Uterus (tissue), 4 donors: Measurements from ENCODE around the gene SPON2. TPM values are rescaled to one million over a fixed set of nuclear protein-coding genes. Genes with fewer than 3 reads are reported as not detected.

ENCODE experiments used
- DNase-seq, 2 donors: peaks; one replicate each; pipeline ENCODE4 v3.0.0-alpha.2; 2019 to 2020
- H3K27ac ChIP-seq, 2 donors: fragments of 200-600 bp; sonication (generic); 1 replicate in 1 of 2; 2 replicates in 1 of 2; pipeline ENCODE4 v1.5.1; 2016 to 2018
- H3K27me3 ChIP-seq, 2 donors: fragments of 200-600 bp; sonication (generic); one replicate each; pipeline ENCODE4 v1.5.1; 2018 to 2019; ENCODE audit warnings: control low read depth in 1 of 2
- H3K36me3 ChIP-seq, 2 donors: fragments of 200-600 bp; sonication (generic); one replicate each; pipeline ENCODE4 v1.5.1; 2019; ENCODE audit warnings: control low read depth in 1 of 2
- H3K4me1 ChIP-seq, 2 donors: fragments of 200-600 bp; sonication (generic); one replicate each; pipeline ENCODE4 v1.5.1; 2018 to 2019; ENCODE audit warnings: control low read depth in 1 of 2
- H3K4me3 ChIP-seq, 2 donors: fragments of 200-600 bp; sonication (generic); 1 replicate in 1 of 2; 2 replicates in 1 of 2; pipeline ENCODE4 v1.5.1; 2018 to 2019; ENCODE audit warnings: mild to moderate bottlenecking in 1 of 2
- H3K9me3 ChIP-seq, 2 donors: fragments of 200-600 bp; sonication (generic); one replicate each; pipeline ENCODE4 v1.5.1; 2019; ENCODE audit warnings: control low read depth in 1 of 2
- CTCF ChIP-seq, 4 experiments: fragments of 200-600 bp in 2 of 4; fragments of 450-650 bp in 2 of 4; sonication (generic) in 2 of 4; IDR thresholded peaks; one replicate each; pipeline ENCODE4 v1.5.1; 2016 to 2019; ENCODE audit warnings: antibody characterized with exemption in 4 of 4, mild to moderate bottlenecking in 2 of 4, moderate library complexity in 1 of 4
- POLR2A ChIP-seq, 2 donors: fragments of 450-650 bp; IDR thresholded peaks; one replicate each; pipeline ENCODE4 v1.6.1; 2016; ENCODE audit warnings: antibody characterized with exemption in 2 of 2, mild to moderate bottlenecking in 1 of 2, moderate library complexity in 1 of 2
- intact Hi-C: fragments of 100-400 bp; cut with DNase I; formaldehyde crosslinking; loops from one replicate; pipeline ENCODE4 v1.15.1; 2023; ENCODE audit warnings: low total_unique reads
- total RNA-seq, 4 donors: library from RNA; depleted of rRNA in 3 of 4; stranded (reverse); fragments of >200 nt in 3 of 4; gene quantifications; one replicate each; pipeline versions ENCODE4 v1.1.0 to v1.2.4, GENCODE V29; 2014 to 2023
- donor health status: DM: yes; HTN: yes; CAD: no.

SPON2 gene
- total RNA-seq, 4 donors from 2014 or later = 60.6 to 262 (median 115) TPM

GRCh38 chr4:1206299-1207156 lies 34.1 kb upstream of the SPON2 start:
- Histone ChIP-seq H3K4me1 (peaks cover 22 to 45% of the 10 kb centered on the region in 2 donors), H3K9me3 (no peaks in the 10 kb centered on the region), H3K4me3 (no peak overlapping the region), H3K27me3 (no peaks in the 10 kb centered on the region), H3K36me3 (no peaks in the 10 kb centered on the region), H3K27ac (peak overlapping the region; percentile 88 to 93)
- peak; percentile 18 to 25 for DNase-seq
- intact Hi-C loops = no loop called here
- TF ChIP-seq POLR2A (IDR thresholded peaks at IDR 0.05) = no peak
- no peak for TF ChIP-seq CTCF (IDR thresholded peaks at IDR 0.05)

GRCh38 chr4:1205586-1206298 lies 33.4 kb upstream of the SPON2 start:
- Histone ChIP-seq H3K36me3 (no peaks in the 10 kb centered on the region), H3K9me3 (no peaks in the 10 kb centered on the region), H3K4me1 (peaks cover 19 to 48% of the 10 kb centered on the region in 2 donors), H3K4me3 (no peak overlapping the region), H3K27me3 (no peaks in the 10 kb centered on the region), H3K27ac (peak overlapping the region; percentile 88 to 93)
- DNase-seq = peak; percentile 18 to 22
- intact Hi-C loops = no loop called here
- TF ChIP-seq CTCF (IDR thresholded peaks at IDR 0.05) (no peak), POLR2A (IDR thresholded peaks at IDR 0.05) (no peak)

GRCh38 chr4:1204828-1205585 lies 32.6 kb upstream of the SPON2 start:
- peaks cover 15 to 48% of the 10 kb centered on the region in 2 donors for H3K4me1 ChIP-seq
- no peaks in the 10 kb centered on the region for H3K9me3 ChIP-seq
- H3K36me3 ChIP-seq = no peaks in the 10 kb centered on the region
- peak overlapping the region; percentile 88 to 93 for H3K27ac ChIP-seq
- no peaks in the 10 kb centered on the region for H3K27me3 ChIP-seq
- peak; percentile 23 for DNase-seq
- TF ChIP-seq CTCF (IDR thresholded peaks at IDR 0.05) (no peak), POLR2A (IDR thresholded peaks at IDR 0.05) (no peak)
- intact Hi-C loops = no loop called here
- no peak overlapping the region for H3K4me3 ChIP-seq

GRCh38 chr4:1204286-1204827 lies 32.0 kb upstream of the SPON2 start:
- Histone ChIP-seq H3K4me1 (peaks cover 14 to 45% of the 10 kb centered on the region in 2 donors), H3K4me3 (no peak overlapping the region), H3K9me3 (no peaks in the 10 kb centered on the region), H3K36me3 (no peaks in the 10 kb centered on the region), H3K27ac (peak overlapping the region; percentile 84 to 97), H3K27me3 (no peaks in the 10 kb centered on the region)
- intact Hi-C loops = no loop called here
- no peak for TF ChIP-seq POLR2A (IDR thresholded peaks at IDR 0.05)
- no peak for TF ChIP-seq CTCF (IDR thresholded peaks at IDR 0.05)
- DNase-seq = peak in 1 of 2 donors; percentile 17
